Choroid plexus epithelial cell (primary cell): Measurements from ENCODE around the gene TMEM171.

ENCODE experiments used
- DNase-seq: peaks from one replicate; pipeline ENCODE4 v3.0.0-alpha.2; 2010; ENCODE audit warnings: low read depth
- H3K4me3 ChIP-seq: 2 replicates; pipeline ENCODE4 v1.5.1; 2011; ENCODE audit warnings: low read depth, mild to moderate bottlenecking, control low read depth, low read length, moderate library complexity
- TF ChIP-seq, protein P1 (sequence below): conservative IDR thresholded peaks from 2 replicates; pipeline ENCODE4 v1.5.1; 2011; ENCODE audit warnings: low read depth, mild to moderate bottlenecking, control low read depth, inconsistent platforms, low read length, moderate library complexity

Gene TMEM171, protein sequence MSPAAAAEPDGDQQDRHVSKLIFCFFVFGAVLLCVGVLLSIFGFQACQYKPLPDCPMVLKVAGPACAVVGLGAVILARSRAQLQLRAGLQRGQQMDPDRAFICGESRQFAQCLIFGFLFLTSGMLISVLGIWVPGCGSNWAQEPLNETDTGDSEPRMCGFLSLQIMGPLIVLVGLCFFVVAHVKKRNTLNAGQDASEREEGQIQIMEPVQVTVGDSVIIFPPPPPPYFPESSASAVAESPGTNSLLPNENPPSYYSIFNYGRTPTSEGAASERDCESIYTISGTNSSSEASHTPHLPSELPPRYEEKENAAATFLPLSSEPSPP

DNA sequence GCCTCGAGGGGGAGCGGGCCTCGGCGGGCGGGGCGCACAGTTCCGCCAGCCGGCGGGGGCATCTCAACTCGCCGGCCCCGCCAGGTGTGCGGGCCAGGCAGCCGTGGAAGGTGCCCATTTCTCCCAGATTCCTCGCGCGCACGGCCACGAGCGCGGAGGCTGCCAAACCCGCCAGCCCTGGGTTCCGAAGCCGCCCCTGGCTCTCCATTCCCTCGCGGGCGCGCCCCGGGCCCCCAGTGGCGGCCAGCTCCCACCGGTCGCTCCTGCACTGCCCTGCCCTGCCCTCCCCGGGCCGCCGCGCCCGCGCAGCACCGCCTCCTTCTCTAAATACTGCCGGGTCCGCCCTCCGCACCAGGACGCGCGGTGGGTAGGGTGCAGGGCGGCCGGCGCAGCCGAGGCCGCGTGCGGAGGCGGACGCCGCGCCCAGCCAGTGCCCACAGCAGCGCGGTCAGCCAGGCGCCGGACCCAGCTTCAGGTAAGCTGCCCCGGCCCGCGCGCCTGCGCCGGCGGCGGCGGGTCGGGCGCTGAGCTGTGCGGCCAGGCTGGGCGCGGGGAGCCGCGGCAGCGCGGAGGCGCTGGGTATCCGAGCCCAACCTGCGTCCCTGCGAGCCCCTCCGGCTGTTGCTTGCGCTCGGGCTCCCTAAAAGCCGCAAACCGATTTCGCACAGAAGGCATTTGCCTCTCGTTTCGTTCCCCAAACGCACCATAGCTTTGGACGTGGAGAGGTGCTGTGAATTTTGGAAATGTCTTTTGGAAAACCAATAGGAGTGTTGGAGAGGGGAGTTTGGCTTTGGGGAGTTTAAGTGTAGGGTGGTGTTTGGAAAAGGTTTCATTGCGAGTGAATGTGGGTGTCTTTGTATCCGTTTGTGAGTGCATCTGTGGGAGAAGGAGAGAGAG, at the start of gene TMEM171:
Gene TMEM171, plus strand, starts transcription at position 354 of the 897 bp plus-strand sequence. CDS start 2,799 bp downstream, outside the sequence.
- TF ChIP-seq, protein P1, sequence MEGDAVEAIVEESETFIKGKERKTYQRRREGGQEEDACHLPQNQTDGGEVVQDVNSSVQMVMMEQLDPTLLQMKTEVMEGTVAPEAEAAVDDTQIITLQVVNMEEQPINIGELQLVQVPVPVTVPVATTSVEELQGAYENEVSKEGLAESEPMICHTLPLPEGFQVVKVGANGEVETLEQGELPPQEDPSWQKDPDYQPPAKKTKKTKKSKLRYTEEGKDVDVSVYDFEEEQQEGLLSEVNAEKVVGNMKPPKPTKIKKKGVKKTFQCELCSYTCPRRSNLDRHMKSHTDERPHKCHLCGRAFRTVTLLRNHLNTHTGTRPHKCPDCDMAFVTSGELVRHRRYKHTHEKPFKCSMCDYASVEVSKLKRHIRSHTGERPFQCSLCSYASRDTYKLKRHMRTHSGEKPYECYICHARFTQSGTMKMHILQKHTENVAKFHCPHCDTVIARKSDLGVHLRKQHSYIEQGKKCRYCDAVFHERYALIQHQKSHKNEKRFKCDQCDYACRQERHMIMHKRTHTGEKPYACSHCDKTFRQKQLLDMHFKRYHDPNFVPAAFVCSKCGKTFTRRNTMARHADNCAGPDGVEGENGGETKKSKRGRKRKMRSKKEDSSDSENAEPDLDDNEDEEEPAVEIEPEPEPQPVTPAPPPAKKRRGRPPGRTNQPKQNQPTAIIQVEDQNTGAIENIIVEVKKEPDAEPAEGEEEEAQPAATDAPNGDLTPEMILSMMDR: no peak
- peak; percentile 44 for DNase-seq
- peak within 1 kb of the TSS; percentile 63 for H3K4me3 ChIP-seq

DNA sequence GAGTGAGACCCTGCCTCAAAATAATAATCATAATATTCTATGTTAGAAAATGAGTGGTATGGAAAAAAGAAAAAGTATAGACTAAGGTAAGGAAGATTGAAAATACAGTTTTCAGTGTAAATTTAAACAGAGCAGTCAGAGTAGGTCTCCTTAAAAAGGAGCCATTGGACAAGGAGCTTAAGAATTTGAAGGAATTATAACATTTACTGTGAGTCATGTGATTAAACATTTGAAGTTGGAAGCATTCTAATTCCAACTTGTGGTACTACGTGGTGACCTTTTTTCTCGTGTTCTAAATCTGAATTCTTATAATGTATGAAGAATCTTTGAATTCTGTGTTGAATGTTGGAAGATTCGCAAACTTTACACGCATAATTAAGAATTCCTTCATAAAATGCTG, 39.3 kb upstream of the TMEM171 start:
- TF ChIP-seq, protein P1: no peak
- no peak overlapping the region for H3K4me3 ChIP-seq
- no peak for DNase-seq

DNA sequence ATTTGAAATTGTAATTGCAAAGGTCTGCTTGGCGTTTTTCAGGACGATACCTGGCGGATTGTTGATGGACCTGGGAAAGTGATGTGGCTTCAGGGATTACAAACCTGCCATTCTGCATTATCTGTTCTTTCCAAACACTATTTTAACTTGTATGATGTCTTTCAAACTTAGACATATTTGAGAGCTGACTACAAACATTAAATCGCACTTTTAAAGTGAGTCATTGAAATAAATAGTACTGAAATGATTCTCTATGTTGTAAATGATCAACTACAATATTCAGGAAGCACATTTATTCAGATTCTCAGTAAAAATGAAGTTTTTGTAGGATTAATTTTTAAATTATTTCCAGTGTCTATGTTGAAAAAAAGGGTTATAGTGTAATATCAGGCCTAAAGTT, 32.3 kb upstream of the TMEM171 start:
- no peak for DNase-seq
- TF ChIP-seq, protein P1: no peak

DNA sequence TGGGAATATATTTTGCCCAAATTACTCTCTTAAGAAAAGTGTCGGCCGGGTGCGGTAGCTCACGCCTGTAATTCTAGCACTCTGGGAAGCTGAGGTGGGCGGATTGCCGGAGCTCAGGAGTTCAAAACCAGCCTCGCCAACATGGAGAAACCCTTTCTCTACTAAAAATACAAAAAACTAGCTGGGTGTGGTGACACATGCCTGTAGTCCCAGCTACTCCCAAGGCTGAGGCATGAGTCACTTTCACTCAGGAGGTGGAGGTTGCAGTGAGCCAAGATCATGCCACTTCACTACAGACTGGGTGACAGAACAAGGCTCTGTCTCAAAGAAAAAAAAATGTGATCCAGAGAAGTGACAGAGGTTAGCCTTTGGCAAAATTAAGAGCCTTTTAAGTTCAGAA, 26.4 kb upstream of the TMEM171 start:
- TF ChIP-seq, protein P1: no peak
- H3K4me3 ChIP-seq: no peak overlapping the region
- DNase-seq: peak; percentile 57

More for the DNA sequence above, 32.3 kb upstream of the TMEM171 start:
- no peak overlapping the region for H3K4me3 ChIP-seq

DNA sequence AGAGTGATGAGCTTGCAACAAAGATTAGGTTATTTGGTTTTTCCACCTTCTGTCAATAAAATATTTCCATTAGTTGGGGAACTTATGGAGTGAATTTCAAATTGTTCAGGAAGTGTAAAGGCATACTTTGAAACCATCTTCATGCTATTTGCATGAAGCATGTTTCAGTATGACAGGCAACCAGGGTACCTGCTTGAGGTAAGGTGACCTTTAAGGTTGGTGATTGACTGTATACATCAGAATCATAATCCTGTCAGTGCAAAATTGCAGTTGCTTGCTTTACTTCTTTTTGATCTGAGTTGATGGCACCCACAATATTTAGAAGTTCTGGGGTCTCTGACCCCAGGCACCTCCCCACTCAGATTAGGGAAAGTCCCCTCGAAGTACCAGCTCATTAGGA, 26.0 kb upstream of the TMEM171 start:
- TF ChIP-seq, protein P1: no peak
- H3K4me3 ChIP-seq: no peak overlapping the region
- no peak for DNase-seq

DNA sequence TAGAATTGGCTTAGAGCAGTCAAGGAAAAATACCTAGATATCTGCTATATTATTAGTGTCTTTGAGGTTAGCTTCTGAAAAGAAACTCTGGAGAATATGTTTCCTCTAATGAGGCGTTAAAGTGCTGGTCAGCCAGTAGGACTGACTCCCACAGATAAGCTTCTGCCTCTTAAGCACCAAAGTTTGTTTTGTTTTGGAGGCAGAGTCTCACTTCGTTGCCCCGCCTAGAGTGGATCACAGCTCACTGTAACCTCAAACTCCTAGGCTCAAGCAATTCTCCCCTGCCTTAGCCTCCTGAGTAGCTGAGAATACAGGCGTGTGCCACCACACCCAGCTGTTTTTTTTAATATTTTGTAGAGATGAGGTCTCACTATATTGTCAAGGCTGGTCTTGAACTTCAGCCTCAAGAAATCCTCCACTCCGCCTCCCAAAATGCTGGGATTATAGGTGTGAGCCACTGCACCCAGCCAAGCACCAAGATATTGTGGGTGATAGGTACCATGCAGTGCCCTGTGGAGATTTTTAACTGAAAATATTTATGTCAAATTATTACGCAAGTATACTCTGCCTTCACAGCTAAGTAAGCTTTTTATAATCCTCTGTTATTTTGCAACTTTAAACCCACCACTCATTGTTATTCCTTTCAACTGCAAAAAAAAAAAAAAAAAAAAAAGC, 24.7 kb upstream of the TMEM171 start:
- no peak overlapping the region for H3K4me3 ChIP-seq
- no peak for DNase-seq
- TF ChIP-seq, protein P1: no peak
